LNCaP clone FGC (cell line): Measurements from ENCODE around the gene KCNN1.

Experiments
- DNase-seq: peaks from one replicate; pipeline ENCODE4 v3.0.0-alpha.2; 2011; ENCODE audit warnings: low read depth
- H3K4me3 ChIP-seq: 2 replicates; pipeline ENCODE4 v1.5.1; 2011; ENCODE audit warnings: mild to moderate bottlenecking, low read depth, low read length, control low read depth
- TF ChIP-seq, protein P1 (sequence below): IDR thresholded peaks from 2 replicates; pipeline ENCODE4 v1.5.1; 2012; ENCODE audit warnings: mild to moderate bottlenecking; ENCODE audit not compliant: control insufficient read depth, insufficient read depth; ENCODE audit errors: extremely low read depth

Gene KCNN1

DNA sequence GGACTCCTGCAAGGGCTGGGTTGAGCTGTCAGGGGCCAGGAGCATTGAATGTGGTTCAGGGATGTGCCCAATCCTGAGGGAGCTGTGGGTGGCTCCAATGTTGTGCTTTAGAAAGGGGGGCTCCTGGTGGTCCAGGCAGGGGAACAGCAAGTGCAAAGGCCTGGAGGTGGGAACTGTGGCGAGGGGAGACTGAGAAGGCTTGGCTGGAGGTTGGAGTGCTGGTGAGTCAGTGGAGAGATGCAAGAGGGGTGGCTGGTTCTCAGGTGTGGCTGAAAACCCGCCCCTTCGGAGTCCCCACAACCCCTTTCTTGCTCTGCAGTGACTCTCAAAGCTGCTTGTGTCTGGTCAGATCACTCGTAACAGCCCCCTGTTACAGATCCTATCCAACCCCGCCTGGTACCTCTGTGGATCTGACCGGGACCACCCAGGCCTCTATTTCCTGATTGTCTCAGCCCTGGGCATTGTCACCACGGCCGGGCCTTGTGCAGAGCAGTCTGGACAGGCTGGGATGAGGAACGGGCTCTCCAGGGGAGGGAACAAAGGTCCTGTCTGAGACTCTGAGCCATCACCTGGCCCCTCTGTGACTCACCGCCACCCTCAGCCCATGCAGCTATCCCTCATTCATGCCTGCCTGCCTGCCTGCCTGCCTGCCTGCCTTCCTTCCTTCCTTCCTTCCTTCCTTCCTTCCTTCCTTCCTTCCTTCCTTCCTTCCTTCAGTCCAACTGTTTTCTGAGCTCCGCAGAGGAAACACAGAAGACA, 1.4 kb upstream of the KCNN1 start:
- no peak overlapping the region for H3K4me3 ChIP-seq
- DNase-seq, result no peak
- TF ChIP-seq, protein P1, sequence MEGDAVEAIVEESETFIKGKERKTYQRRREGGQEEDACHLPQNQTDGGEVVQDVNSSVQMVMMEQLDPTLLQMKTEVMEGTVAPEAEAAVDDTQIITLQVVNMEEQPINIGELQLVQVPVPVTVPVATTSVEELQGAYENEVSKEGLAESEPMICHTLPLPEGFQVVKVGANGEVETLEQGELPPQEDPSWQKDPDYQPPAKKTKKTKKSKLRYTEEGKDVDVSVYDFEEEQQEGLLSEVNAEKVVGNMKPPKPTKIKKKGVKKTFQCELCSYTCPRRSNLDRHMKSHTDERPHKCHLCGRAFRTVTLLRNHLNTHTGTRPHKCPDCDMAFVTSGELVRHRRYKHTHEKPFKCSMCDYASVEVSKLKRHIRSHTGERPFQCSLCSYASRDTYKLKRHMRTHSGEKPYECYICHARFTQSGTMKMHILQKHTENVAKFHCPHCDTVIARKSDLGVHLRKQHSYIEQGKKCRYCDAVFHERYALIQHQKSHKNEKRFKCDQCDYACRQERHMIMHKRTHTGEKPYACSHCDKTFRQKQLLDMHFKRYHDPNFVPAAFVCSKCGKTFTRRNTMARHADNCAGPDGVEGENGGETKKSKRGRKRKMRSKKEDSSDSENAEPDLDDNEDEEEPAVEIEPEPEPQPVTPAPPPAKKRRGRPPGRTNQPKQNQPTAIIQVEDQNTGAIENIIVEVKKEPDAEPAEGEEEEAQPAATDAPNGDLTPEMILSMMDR, result no peak

- TF ChIP-seq, protein P1, result no peak
- H3K4me3 ChIP-seq, result no peak overlapping the region
- no peak for DNase-seq
Measured at GRCh38 chr19:17966129-17966483, 801 bp upstream of the KCNN1 start.

DNA sequence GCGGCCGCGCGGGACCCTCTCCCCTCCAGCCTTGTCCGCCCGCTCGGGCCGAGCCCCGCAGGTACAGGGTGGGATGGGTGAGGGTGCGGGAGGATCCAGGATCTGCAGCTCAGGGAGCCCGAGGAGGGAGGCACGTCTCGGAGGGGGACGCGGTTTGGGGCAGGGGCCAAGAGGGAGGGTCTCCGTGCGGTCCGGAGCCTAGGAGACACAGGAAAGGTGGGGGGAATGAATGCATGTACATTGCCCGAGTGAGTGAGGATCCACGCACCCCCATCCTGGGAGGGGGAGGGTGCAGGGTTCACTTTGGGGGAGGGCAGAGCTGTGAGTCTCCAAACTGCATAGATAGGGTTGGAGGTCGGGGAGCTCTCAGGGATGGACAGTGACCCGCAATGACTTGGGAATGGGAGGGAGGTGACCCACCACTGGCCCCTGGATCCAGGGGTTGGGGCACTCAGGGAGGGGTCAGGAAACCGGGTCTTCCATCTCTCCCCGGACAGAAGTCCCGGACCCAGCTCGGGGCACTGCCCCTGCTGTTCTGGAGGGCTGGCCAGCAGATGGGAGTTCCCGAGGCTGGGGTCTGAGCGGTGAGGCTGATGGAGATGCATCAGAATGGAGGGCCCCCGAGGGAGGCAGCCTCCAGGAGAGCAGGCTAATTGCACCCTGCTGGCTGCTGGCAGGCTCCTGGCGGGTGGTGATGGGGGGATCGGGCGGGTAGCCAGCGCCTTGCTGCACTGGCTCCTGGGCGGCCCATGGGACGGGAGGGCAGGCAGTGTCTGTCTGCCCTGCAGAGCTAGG, 547 bp downstream of the KCNN1 start:
- no peak overlapping the region for H3K4me3 ChIP-seq
- TF ChIP-seq, protein P1, result no peak
- no peak for DNase-seq

GRCh38 chr19:17968362-17968761, 1.5 kb downstream of the KCNN1 start:
- H3K4me3 ChIP-seq, result no peak overlapping the region
- TF ChIP-seq, protein P1, result no peak
- no peak for DNase-seq

DNA sequence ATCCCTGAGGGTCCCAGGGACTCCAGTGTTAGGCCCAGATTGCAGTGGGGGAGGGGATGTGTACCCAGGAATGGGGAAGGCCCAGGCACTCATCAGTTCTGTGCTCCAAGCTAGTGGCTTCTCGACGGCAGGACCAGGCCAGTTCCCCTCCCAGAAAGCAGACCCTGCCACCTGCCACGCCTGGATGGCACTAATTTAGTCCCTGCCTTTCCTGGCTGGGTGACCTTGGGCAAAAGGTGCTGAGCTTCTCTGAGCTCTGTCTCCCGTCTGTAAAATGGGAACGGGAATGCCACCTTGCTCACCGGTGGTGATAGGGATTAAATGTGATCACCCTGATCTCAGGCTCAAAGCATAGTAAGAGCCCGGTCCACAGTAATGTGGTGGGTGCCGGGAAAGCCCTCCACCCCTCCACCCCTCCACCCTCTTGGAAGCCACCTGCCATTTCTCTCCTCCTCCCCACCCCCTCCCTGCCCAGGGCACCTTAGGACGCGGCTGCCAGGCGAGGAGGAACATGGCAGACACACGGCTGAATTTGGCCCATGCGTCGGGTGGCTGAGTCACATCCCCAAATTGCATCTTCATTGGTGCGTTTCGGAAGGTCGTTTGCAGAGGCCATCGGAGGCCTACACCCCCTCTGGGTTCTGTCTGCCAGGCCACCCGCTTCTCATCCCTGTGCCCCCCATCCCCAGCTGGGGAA, 2.3 kb downstream of the KCNN1 start:
- H3K4me3 ChIP-seq, result no peak overlapping the region
- no peak for DNase-seq
- TF ChIP-seq, protein P1, result no peak

DNA sequence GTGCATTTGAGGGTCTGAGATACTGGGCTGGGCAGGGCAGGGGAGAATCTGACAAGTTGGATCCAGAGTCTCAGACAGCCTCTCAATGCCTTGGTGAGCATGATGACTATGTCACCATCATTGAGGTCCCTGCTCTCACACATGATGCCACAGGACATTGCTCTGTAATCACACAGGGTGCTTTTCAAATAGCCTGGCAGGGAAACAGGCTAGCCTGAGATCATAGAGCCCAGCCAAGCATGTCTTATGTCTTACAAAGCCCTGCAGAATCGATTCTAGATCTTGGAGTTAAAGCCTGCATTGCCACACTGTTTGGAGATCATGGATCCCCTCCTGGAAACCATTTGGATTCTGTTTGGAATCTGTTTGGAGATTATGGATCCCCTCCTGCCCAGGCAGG, 5.3 kb downstream of the KCNN1 start:
- TF ChIP-seq, protein P1, result no peak
- no peak for DNase-seq
- no peak overlapping the region for H3K4me3 ChIP-seq
